IMR-90 (cell line): ENCODE data around the gene TRPM3.

Source experiments
- CTCF ChIP-seq: conservative IDR thresholded peaks from 2 replicates; pipeline ENCODE4 v1.5.1; 2012; ENCODE audit warnings: mild to moderate bottlenecking, low read depth, low read length, improper control_type of control experiment
- ELK1 ChIP-seq: fragments of 150-350 bp; IDR thresholded peaks from 2 replicates; pipeline ENCODE4 v1.6.1; 2016; ENCODE audit warnings: low read depth, mild to moderate bottlenecking, low read length, moderate library complexity, borderline replicate concordance
- MAZ ChIP-seq: IDR thresholded peaks from 2 replicates; pipeline ENCODE4 v1.6.1; 2012; ENCODE audit warnings: low read depth, mild to moderate bottlenecking, low read length, improper control_type of control experiment, moderate library complexity, borderline replicate concordance
- POLR2A ChIP-seq: IDR thresholded peaks from 2 replicates; pipeline ENCODE4 v1.6.1; 2012; ENCODE audit warnings: mild to moderate bottlenecking, low read depth, low read length
- RAD21 ChIP-seq: IDR thresholded peaks from 2 replicates; pipeline ENCODE4 v1.6.1; 2012; ENCODE audit warnings: low read length, improper control_type of control experiment
- USF2 ChIP-seq: fragments of 150-350 bp; IDR thresholded peaks from 2 replicates; pipeline ENCODE4 v1.6.1; 2017; ENCODE audit warnings: mild to moderate bottlenecking, antibody characterized with exemption, low read length, low read depth

- TF ChIP-seq CTCF (no peak), USF2 (no peak), POLR2A (no peak), MAZ (no peak), RAD21 (no peak), ELK1 (no peak)
These were observed 5.9 kb downstream of the TRPM3 start for GRCh38 chr9:71115448-71115975.
